Measurements from ENCODE around the gene CADM1. TPM values are rescaled to one million over a fixed set of nuclear protein-coding genes. Genes with fewer than 3 reads are reported as not detected.

Gene CADM1
- total and polyA plus RNA-seq, 4 donors: 13.0 to 40.6 (median 28.9) TPM

DNA sequence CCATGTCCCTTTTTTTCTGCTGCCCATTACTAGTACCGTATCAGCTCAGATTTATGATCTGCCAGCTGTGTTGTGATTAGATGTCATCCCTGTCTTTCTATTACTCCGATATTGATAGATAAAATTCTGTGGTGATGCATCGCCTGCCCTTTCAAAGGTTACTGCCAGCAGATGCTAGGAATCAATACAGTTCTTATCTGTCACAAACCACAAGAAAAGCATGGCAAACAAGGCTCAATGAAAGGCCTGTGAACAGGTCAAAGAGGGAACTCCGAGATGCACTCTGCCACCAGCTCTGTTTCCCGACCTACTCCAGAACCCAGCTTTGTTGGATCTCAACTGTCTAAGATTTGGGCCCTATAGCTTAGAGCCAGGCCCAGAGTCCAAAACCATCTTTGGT is 246.0 kb downstream of the CADM1 start:
- Histone ChIP-seq H3K9ac (ENCODE audit: low read depth in 1 of 2, low read length in 2 of 2) (no peak overlapping the region), H3K4me3 (ENCODE audit: low read depth in 1 of 3, low read length in 3 of 3) (no peak overlapping the region), H3K9me3 (ENCODE audit: control insufficient read depth in 4 of 4, low read length in 3 of 4) (no peaks in the 10 kb centered on the region), H3K27me3 (ENCODE audit: control insufficient read depth in 4 of 4, insufficient read depth in 4 of 4, low read length in 3 of 4) (no peaks in the 10 kb centered on the region), H3K36me3 (ENCODE audit: control insufficient read depth in 4 of 4, insufficient read depth in 3 of 4, low read depth in 1 of 4, low read length in 3 of 4) (no peaks in the 10 kb centered on the region), H3K4me1 (ENCODE audit: control insufficient read depth in 4 of 4, insufficient read depth in 4 of 4, low read length in 3 of 4) (no peaks in the 10 kb centered on the region), H3K27ac (ENCODE audit: low read depth in 1 of 2, low read length in 2 of 2) (no peak overlapping the region)
- WGBS: 84% methylated on average over 5 of the region's 5 CpGs
- TF ChIP-seq RAD21 (IDR thresholded peaks at IDR 0.05) (no peak), YY1 (IDR thresholded peaks at IDR 0.05) (no peak), HNF4A (conservative IDR thresholded peaks at IDR 0.05) (no peak)
- DNase-seq (ENCODE audit: low spot score): no peak

- Histone ChIP-seq H3K9me3 (ENCODE audit: control insufficient read depth in 4 of 4, low read length in 3 of 4) (no peaks in the 10 kb centered on the region), H3K27ac (ENCODE audit: low read depth in 1 of 2, low read length in 2 of 2) (no peak overlapping the region), H3K27me3 (ENCODE audit: control insufficient read depth in 4 of 4, insufficient read depth in 4 of 4, low read length in 3 of 4) (no peaks in the 10 kb centered on the region), H3K4me1 (ENCODE audit: control insufficient read depth in 4 of 4, insufficient read depth in 4 of 4, low read length in 3 of 4) (no peaks in the 10 kb centered on the region), H3K4me3 (ENCODE audit: low read depth in 1 of 3, low read length in 3 of 3) (no peak overlapping the region), H3K9ac (ENCODE audit: low read depth in 1 of 2, low read length in 2 of 2) (no peak overlapping the region), H3K36me3 (ENCODE audit: control insufficient read depth in 4 of 4, insufficient read depth in 3 of 4, low read depth in 1 of 4, low read length in 3 of 4) (no peaks in the 10 kb centered on the region)
- TF ChIP-seq SP1 (IDR thresholded peaks at IDR 0.05) (no peak), FOXA1 (IDR thresholded peaks at IDR 0.05) (no peak), TAF1 (conservative IDR thresholded peaks at IDR 0.05) (no peak), ZBTB33 (IDR thresholded peaks at IDR 0.05) (no peak), CTCF (IDR thresholded peaks at IDR 0.05; ENCODE audit: low read depth, low read length, missing input control) (no peak)
- DNase-seq (ENCODE audit: low spot score): no peak
- WGBS: 78% methylated on average over 4 of the region's 4 CpGs
Observed at GRCh38 chr11:115257678-115258077, 246.5 kb downstream of the CADM1 start.

GRCh38 chr11:115257270-115257669 is 246.9 kb downstream of the CADM1 start:
- Histone ChIP-seq H3K4me1 (ENCODE audit: control insufficient read depth in 4 of 4, insufficient read depth in 4 of 4, low read length in 3 of 4) (no peaks in the 10 kb centered on the region), H3K4me3 (ENCODE audit: low read depth in 1 of 3, low read length in 3 of 3) (no peak overlapping the region), H3K27me3 (ENCODE audit: control insufficient read depth in 4 of 4, insufficient read depth in 4 of 4, low read length in 3 of 4) (no peaks in the 10 kb centered on the region), H3K9ac (ENCODE audit: low read depth in 1 of 2, low read length in 2 of 2) (no peak overlapping the region), H3K27ac (ENCODE audit: low read depth in 1 of 2, low read length in 2 of 2) (no peak overlapping the region), H3K9me3 (ENCODE audit: control insufficient read depth in 4 of 4, low read length in 3 of 4) (no peaks in the 10 kb centered on the region), H3K36me3 (ENCODE audit: control insufficient read depth in 4 of 4, insufficient read depth in 3 of 4, low read depth in 1 of 4, low read length in 3 of 4) (no peaks in the 10 kb centered on the region)
- no peak for DNase-seq (ENCODE audit: low spot score)
- TF ChIP-seq JUND (IDR thresholded peaks at IDR 0.05) (no peak), MAX (IDR thresholded peaks at IDR 0.05) (no peak), TAF1 (conservative IDR thresholded peaks at IDR 0.05) (no peak), NR2F2 (IDR thresholded peaks at IDR 0.05) (no peak), ATF3 (IDR thresholded peaks at IDR 0.05) (no peak), SP1 (IDR thresholded peaks at IDR 0.05) (no peak), FOXA2 (IDR thresholded peaks at IDR 0.05) (no peak), EGR1 (IDR thresholded peaks at IDR 0.05; ENCODE audit: low read depth in 2 of 2) (no peak), RXRA (IDR thresholded peaks at IDR 0.05) (no peak), YY1 (IDR thresholded peaks at IDR 0.05) (no peak), RAD21 (IDR thresholded peaks at IDR 0.05) (no peak), HNF4G (IDR thresholded peaks at IDR 0.05) (no peak), HNF4A (conservative IDR thresholded peaks at IDR 0.05) (no peak), GABPA (IDR thresholded peaks at IDR 0.05 in 1 of 2, conservative IDR thresholded peaks at IDR 0.05 in 1 of 2) (no peak), CTCF (IDR thresholded peaks at IDR 0.05; ENCODE audit: low read depth, low read length, missing input control) (no peak)
- TF ChIP-seq, protein P1, sequence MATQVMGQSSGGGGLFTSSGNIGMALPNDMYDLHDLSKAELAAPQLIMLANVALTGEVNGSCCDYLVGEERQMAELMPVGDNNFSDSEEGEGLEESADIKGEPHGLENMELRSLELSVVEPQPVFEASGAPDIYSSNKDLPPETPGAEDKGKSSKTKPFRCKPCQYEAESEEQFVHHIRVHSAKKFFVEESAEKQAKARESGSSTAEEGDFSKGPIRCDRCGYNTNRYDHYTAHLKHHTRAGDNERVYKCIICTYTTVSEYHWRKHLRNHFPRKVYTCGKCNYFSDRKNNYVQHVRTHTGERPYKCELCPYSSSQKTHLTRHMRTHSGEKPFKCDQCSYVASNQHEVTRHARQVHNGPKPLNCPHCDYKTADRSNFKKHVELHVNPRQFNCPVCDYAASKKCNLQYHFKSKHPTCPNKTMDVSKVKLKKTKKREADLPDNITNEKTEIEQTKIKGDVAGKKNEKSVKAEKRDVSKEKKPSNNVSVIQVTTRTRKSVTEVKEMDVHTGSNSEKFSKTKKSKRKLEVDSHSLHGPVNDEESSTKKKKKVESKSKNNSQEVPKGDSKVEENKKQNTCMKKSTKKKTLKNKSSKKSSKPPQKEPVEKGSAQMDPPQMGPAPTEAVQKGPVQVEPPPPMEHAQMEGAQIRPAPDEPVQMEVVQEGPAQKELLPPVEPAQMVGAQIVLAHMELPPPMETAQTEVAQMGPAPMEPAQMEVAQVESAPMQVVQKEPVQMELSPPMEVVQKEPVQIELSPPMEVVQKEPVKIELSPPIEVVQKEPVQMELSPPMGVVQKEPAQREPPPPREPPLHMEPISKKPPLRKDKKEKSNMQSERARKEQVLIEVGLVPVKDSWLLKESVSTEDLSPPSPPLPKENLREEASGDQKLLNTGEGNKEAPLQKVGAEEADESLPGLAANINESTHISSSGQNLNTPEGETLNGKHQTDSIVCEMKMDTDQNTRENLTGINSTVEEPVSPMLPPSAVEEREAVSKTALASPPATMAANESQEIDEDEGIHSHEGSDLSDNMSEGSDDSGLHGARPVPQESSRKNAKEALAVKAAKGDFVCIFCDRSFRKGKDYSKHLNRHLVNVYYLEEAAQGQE (IDR thresholded peaks at IDR 0.05): no peak

All from liver (tissue), 9 donors.